Mucosa of descending colon (tissue), 3 donors: Measurements from ENCODE around the gene ZBTB7C. TPM values are rescaled to one million over a fixed set of nuclear protein-coding genes. Genes with fewer than 3 reads are reported as not detected.

ENCODE experiments used
- ATAC-seq: fragments of 200-7000 bp; cut with Tn5 transposase; one replicate; pipeline ENCODE4 v1.9.1; 2020; ENCODE audit warnings: mild to moderate bottlenecking, moderate library complexity
- DNase-seq, 3 donors: peaks; one replicate each; pipeline ENCODE4 v3.0.0-alpha.2; 2020
- H3K36me3 ChIP-seq: fragments of 200-600 bp; one replicate; pipeline ENCODE4 v1.8.0; 2021; ENCODE audit warnings: low read depth, mild to moderate bottlenecking
- H3K4me1 ChIP-seq: fragments of 200-600 bp; one replicate; pipeline ENCODE4 v1.8.0; 2021; ENCODE audit warnings: low read depth, mild to moderate bottlenecking
- H3K4me3 ChIP-seq: fragments of 200-600 bp; one replicate; pipeline ENCODE4 v1.8.0; 2021; ENCODE audit warnings: mild to moderate bottlenecking
- H3K9me3 ChIP-seq: fragments of 200-600 bp; one replicate; pipeline ENCODE4 v1.8.0; 2021; ENCODE audit warnings: mild to moderate bottlenecking
- CTCF ChIP-seq: fragments of 200-600 bp; IDR thresholded peaks from one replicate; pipeline ENCODE4 v1.8.0; 2022; ENCODE audit warnings: antibody characterized with exemption, mild to moderate bottlenecking
- intact Hi-C, 2 donors: fragments of 100-400 bp; cut with DNase I in 1 of 2; cut with micrococcal nuclease in 1 of 2; formaldehyde crosslinking; loops; one replicate each; pipeline versions ENCODE4 v1.11.0 to v1.11.1; 2022; cut with DNase I, micrococcal nuclease
- total RNA-seq, 3 donors: library from RNA; stranded (reverse); fragmentation: NEBNext Ultra II Directional in 2 of 3; extraction: Animal tissue kit (Norgen Biotek cat#: 25700) in 2 of 3; gene quantifications; one replicate each; pipeline versions ENCODE4 v1.2.1 to v1.2.4, GENCODE V29; 2021 to 2023
- donor health status: DM: no; HTN: no; CAD: no; lungs with moderate emphysema.
- donor health status: DM: no; HTN: no; CAD: no.
- donor health status: DM: no; HTN: yes; CAD: no.

ZBTB7C gene
- total RNA-seq, 3 donors from 2014 or later: 20.8 to 56.6 (median 38.2) TPM

GRCh38 chr18:48390641-48391040 lies 18.5 kb downstream of the ZBTB7C start:
- ATAC-seq: no peak
- TF ChIP-seq CTCF: no peak
- no peaks in the 10 kb centered on the region for H3K36me3 ChIP-seq
- no peak overlapping the region for H3K4me3 ChIP-seq
- H3K9me3 ChIP-seq: no peaks in the 10 kb centered on the region
- H3K4me1 ChIP-seq: no peaks in the 10 kb centered on the region
- no peak for DNase-seq
- intact Hi-C loops: no loop called here

- Histone ChIP-seq H3K4me3 (no peak overlapping the region), H3K4me1 (no peaks in the 10 kb centered on the region), H3K36me3 (no peaks in the 10 kb centered on the region), H3K9me3 (no peaks in the 10 kb centered on the region)
- TF ChIP-seq CTCF: no peak
- intact Hi-C loops: no loop called here
- no peak for DNase-seq
- no peak for ATAC-seq
Observed at GRCh38 chr18:48388478-48388877, 20.7 kb downstream of the ZBTB7C start.

- no peaks in the 10 kb centered on the region for H3K4me1 ChIP-seq
- intact Hi-C loops: no loop called here
- H3K9me3 ChIP-seq: no peaks in the 10 kb centered on the region
- no peak for TF ChIP-seq CTCF
- ATAC-seq (no peak), DNase-seq (no peak)
- no peak overlapping the region for H3K4me3 ChIP-seq
- H3K36me3 ChIP-seq: no peaks in the 10 kb centered on the region
Observed at GRCh38 chr18:48387300-48387699, 21.9 kb downstream of the ZBTB7C start.

- no peak for TF ChIP-seq CTCF
- ATAC-seq (no peak), DNase-seq (no peak)
- no peak overlapping the region for H3K4me3 ChIP-seq
- H3K36me3 ChIP-seq: no peaks in the 10 kb centered on the region
- H3K9me3 ChIP-seq: no peaks in the 10 kb centered on the region
- intact Hi-C loops: no loop called here
- H3K4me1 ChIP-seq: no peaks in the 10 kb centered on the region
Observed at GRCh38 chr18:48385596-48385995, 23.6 kb downstream of the ZBTB7C start.

GRCh38 chr18:48376934-48377333 lies 32.2 kb downstream of the ZBTB7C start:
- intact Hi-C loops: no loop called here
- Histone ChIP-seq H3K36me3 (no peaks in the 10 kb centered on the region), H3K4me3 (no peak overlapping the region), H3K9me3 (no peaks in the 10 kb centered on the region), H3K4me1 (no peaks in the 10 kb centered on the region)
- DNase-seq: no peak
- no peak for TF ChIP-seq CTCF
- no peak for ATAC-seq

- Histone ChIP-seq H3K36me3 (no peaks in the 10 kb centered on the region), H3K4me1 (no peaks in the 10 kb centered on the region), H3K4me3 (no peak overlapping the region), H3K9me3 (no peaks in the 10 kb centered on the region)
- ATAC-seq (no peak), DNase-seq (no peak)
- intact Hi-C loops: no loop called here
- no peak for TF ChIP-seq CTCF
Observed at GRCh38 chr18:48376406-48376805, 32.8 kb downstream of the ZBTB7C start.
